ENCODE results near the gene RAB22A. TPM values are rescaled to one million over a fixed set of nuclear protein-coding genes. Genes with fewer than 3 reads are reported as not detected.

The RAB22A gene
- total RNA-seq, 1 donor from 2014 or later: 21.3 TPM

DNA sequence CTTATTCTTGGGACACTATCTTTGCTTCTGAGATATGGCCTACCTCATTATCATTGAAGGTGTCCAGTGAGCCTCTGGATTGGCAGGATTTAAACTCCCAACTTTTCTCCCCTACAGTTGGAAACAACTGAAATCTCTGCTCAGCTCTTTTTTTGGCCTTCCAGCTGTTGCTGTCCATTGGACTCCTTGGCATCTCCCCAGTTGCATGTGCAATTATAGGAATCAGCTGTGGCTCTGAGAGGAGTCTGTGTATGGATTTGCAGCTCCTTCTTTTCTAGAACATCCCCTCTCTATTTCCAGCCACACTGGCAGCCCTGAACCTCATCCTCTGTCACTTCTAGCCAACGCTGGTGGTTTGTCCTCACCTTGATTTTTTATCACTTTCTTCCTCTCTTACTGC is 21.2 kb downstream of the RAB22A start:
- TF ChIP-seq CTCF (IDR thresholded peaks at IDR 0.05): no peak
- H3K36me3 Mint-ChIP-seq (ENCODE audit: unreplicated experiment): peaks cover 14% of the 10 kb centered on the region
- H3K9me3 Mint-ChIP-seq (ENCODE audit: unreplicated experiment): no peaks in the 10 kb centered on the region
- no peak for DNase-seq (ENCODE audit: extremely low spot score, unreplicated experiment)
- H3K4me3 Mint-ChIP-seq (ENCODE audit: unreplicated experiment): no peak overlapping the region
- no peak overlapping the region for H3K27ac Mint-ChIP-seq (ENCODE audit: unreplicated experiment)
- H3K27me3 Mint-ChIP-seq (ENCODE audit: unreplicated experiment): no peaks in the 10 kb centered on the region
- H3K4me1 Mint-ChIP-seq (ENCODE audit: unreplicated experiment): peaks cover 19% of the 10 kb centered on the region

DNA sequence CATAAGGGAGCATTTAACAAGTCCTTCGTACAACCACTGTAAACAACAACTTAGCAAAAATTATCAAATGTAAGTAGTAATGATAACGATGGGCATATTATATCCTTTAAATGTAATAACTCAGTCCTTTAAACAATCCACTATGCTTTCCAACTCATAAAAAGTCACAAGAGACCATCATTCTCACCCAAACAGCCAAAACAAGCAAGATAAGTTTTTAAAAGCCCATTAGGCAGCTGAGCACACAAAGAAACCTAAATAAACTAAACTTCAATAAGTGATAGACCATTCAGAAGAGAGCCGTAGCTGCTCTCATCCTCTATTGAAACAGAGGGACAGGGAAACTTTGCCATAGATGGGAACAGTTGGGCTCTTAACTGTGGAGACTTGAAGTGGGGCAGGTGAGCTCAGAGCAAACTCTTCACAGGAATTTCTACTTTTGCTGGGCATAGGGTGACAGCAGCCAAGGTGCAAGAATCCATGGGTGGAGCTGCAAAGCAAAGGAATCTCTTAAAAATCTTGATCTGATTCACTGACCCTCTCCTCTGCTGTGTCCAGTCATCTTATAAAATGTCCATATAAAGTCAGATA is 22.5 kb downstream of the RAB22A start:
- peaks cover 18% of the 10 kb centered on the region for H3K36me3 Mint-ChIP-seq (ENCODE audit: unreplicated experiment)

GRCh38 chr20:58339741-58340140 is 30.2 kb downstream of the RAB22A start:
- Mint-ChIP-seq H3K27ac (ENCODE audit: unreplicated experiment) (no peak overlapping the region), H3K27me3 (ENCODE audit: unreplicated experiment) (no peaks in the 10 kb centered on the region), H3K4me3 (ENCODE audit: unreplicated experiment) (no peak overlapping the region), H3K36me3 (ENCODE audit: unreplicated experiment) (peaks cover 7% of the 10 kb centered on the region), H3K4me1 (ENCODE audit: unreplicated experiment) (peaks cover 23% of the 10 kb centered on the region), H3K9me3 (ENCODE audit: unreplicated experiment) (peaks cover 5% of the 10 kb centered on the region)
- no peak for TF ChIP-seq CTCF (IDR thresholded peaks at IDR 0.05)
- DNase-seq (ENCODE audit: extremely low spot score, unreplicated experiment): no peak

More for the DNA sequence above, 22.5 kb downstream of the RAB22A start:
- Mint-ChIP-seq H3K27ac (ENCODE audit: unreplicated experiment) (no peak overlapping the region), H3K9me3 (ENCODE audit: unreplicated experiment) (no peaks in the 10 kb centered on the region), H3K4me3 (ENCODE audit: unreplicated experiment) (no peak overlapping the region), H3K27me3 (ENCODE audit: unreplicated experiment) (no peaks in the 10 kb centered on the region), H3K4me1 (ENCODE audit: unreplicated experiment) (peaks cover 13% of the 10 kb centered on the region)
- no peak for TF ChIP-seq CTCF (IDR thresholded peaks at IDR 0.05)
- no peak for DNase-seq (ENCODE audit: extremely low spot score, unreplicated experiment)

GRCh38 chr20:58340151-58340550 is 30.6 kb downstream of the RAB22A start:
- Mint-ChIP-seq H3K27ac (ENCODE audit: unreplicated experiment) (peak overlapping the region; percentile 73), H3K36me3 (ENCODE audit: unreplicated experiment) (peaks cover 7% of the 10 kb centered on the region), H3K4me1 (ENCODE audit: unreplicated experiment) (peaks cover 23% of the 10 kb centered on the region), H3K4me3 (ENCODE audit: unreplicated experiment) (no peak overlapping the region), H3K27me3 (ENCODE audit: unreplicated experiment) (no peaks in the 10 kb centered on the region), H3K9me3 (ENCODE audit: unreplicated experiment) (peaks cover 5% of the 10 kb centered on the region)
- DNase-seq (ENCODE audit: extremely low spot score, unreplicated experiment): no peak
- no peak for TF ChIP-seq CTCF (IDR thresholded peaks at IDR 0.05)

DNA sequence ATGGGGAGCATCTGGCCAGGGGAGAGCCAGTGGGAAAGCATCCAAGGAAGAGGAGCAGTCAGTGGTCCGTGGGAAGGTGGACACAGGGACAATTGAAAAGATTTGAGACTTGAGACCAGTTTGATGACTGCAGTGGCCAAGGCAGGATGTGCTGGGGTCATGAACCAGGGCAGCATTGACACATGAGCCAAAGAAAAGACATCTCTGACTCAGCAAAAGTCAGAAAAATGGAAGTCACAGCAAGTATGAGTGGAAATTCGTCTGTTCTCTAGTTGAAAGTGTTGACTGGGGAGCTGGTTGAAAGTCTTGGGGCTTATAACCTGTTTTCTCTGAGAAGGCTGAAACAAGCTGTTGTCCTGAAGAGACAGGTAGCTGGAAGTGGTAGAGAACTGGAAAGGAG is 31.3 kb downstream of the RAB22A start:
- Mint-ChIP-seq H3K9me3 (ENCODE audit: unreplicated experiment) (peaks cover 5% of the 10 kb centered on the region), H3K27me3 (ENCODE audit: unreplicated experiment) (no peaks in the 10 kb centered on the region), H3K4me3 (ENCODE audit: unreplicated experiment) (no peak overlapping the region), H3K27ac (ENCODE audit: unreplicated experiment) (peak overlapping the region; percentile 73), H3K4me1 (ENCODE audit: unreplicated experiment) (peaks cover 23% of the 10 kb centered on the region), H3K36me3 (ENCODE audit: unreplicated experiment) (peaks cover 9% of the 10 kb centered on the region)
- no peak for TF ChIP-seq CTCF (IDR thresholded peaks at IDR 0.05)
- DNase-seq (ENCODE audit: extremely low spot score, unreplicated experiment): no peak
